Pancreas (tissue), 10 donors: ENCODE data around the gene ADGRB2. TPM values are rescaled to one million over a fixed set of nuclear protein-coding genes. Genes with fewer than 3 reads are reported as not detected.

Source experiments
- ATAC-seq, 4 donors: fragments of 200-7000 bp; cut with Tn5 transposase; one replicate each; pipeline versions ENCODE4 v1.8.0 to v1.9.1; 2020; ENCODE audit warnings: mild to moderate bottlenecking in 4 of 4, moderate library complexity in 4 of 4
- DNase-seq, 6 donors: peaks; one replicate each; pipeline ENCODE4 v3.0.0-alpha.2; 2020
- FAIRE-seq: peaks from 2 replicates; lab custom pipeline; 2012; peaks lifted over from hg19 to GRCh38; lab: Jason Lieb, UNC
- H3K27ac ChIP-seq, 4 donors: fragments of 200-600 bp; sonication (generic); 1 replicate in 3 of 4; 2 replicates in 1 of 4; pipeline versions ENCODE4 v1.5.0 to v1.8.0; 2020
- H3K27me3 ChIP-seq, 4 donors: fragments of 200-600 bp; one replicate each; pipeline ENCODE4 v1.8.0; 2021
- H3K36me3 ChIP-seq, 3 donors: fragments of 200-600 bp; sonication (generic) in 1 of 3; one replicate each; pipeline versions ENCODE4 v1.5.0 to v1.8.0; 2020 to 2021
- H3K4me1 ChIP-seq, 3 donors: fragments of 200-600 bp; one replicate each; pipeline ENCODE4 v1.8.0; 2021
- H3K4me3 ChIP-seq, 4 donors: fragments of 200-600 bp; sonication (generic) in 2 of 4; one replicate each; pipeline versions ENCODE4 v1.5.0 to v1.8.0; 2020 to 2021
- H3K9me3 ChIP-seq, 4 donors: fragments of 200-600 bp; one replicate each; pipeline ENCODE4 v1.8.0; 2021
- CTCF ChIP-seq, 4 donors: fragments of 200-600 bp; sonication (generic) in 3 of 4; IDR thresholded peaks; one replicate each; pipeline versions ENCODE4 v1.5.0 to v1.8.0; 2021; ENCODE audit warnings: antibody characterized with exemption in 4 of 4
- WGBS, 2 donors: extraction: QIAGEN DNeasy Blood & Tissue Kit; methylation state at CpG; one replicate each; pipeline ENCODE4 v1.1.7; 2013; 5-methylcytosine and 5-hydroxymethylcytosine counted together
- intact Hi-C, 3 donors: fragments of 100-400 bp; cut with DNase I; formaldehyde crosslinking; loops; one replicate each; pipeline versions ENCODE4 v1.11.1 to v1.14.2; 2022
- polyA plus RNA-seq, 2 donors: library from polyadenylated mRNA; stranded (reverse); fragments of 200-250 nt; gene quantifications; one replicate each; pipeline ENCODE4 v1.2.3, GENCODE V29; 2013
- total RNA-seq, 6 donors: library from RNA; stranded (reverse); fragmentation: NEBNext Ultra II Directional in 4 of 6; extraction: Animal tissue kit (Norgen Biotek cat#: 25700) in 4 of 6; gene quantifications; one replicate each; pipeline versions ENCODE4 v1.2.1 to v1.2.4, GENCODE V29; 2021 to 2023
- donor health status: healthy with polysubstance abuse.
- donor health status: DM: no; HTN: no; CAD: no; lungs with moderate emphysema.
- donor health status: DM: no; HTN: no; CAD: no.
- donor health status: control.
- donor health status: control.
- donor health status: Bipolar disorder and iron deficiency.
- donor health status: DM: yes; HTN: yes; CAD: no.
- donor health status: DM: no; HTN: no; CAD: no.
- donor health status: DM: no; HTN: no; CAD: no.
- donor health status: DM: yes; HTN: yes; CAD: no.

The ADGRB2 gene
- total and polyA plus RNA-seq, 8 donors: 0.12 to 1.3 (median 0.43) TPM

- FAIRE-seq (no peak), ATAC-seq (no peak), DNase-seq (peak in 3 of 6 donors; percentile 21 to 71 (median 45))
- no peaks in the 10 kb centered on the region for H3K9me3 ChIP-seq
- TF ChIP-seq CTCF (IDR thresholded peaks at IDR 0.05): no peak
- H3K27me3 ChIP-seq: no peaks in the 10 kb centered on the region
- H3K27ac ChIP-seq: no peak overlapping the region
- intact Hi-C loops: loop anchor here (5.0 to 10.0 kb wide), 2 partner anchors 128 to 226 kb away; no protein-coding TSS in a partner anchor
- no peaks in the 10 kb centered on the region for H3K36me3 ChIP-seq
- no peaks in the 10 kb centered on the region for H3K4me1 ChIP-seq
- 71 to 75% methylated on average over 11 of the region's 11 CpGs for WGBS, 2 donors
- no peak overlapping the region for H3K4me3 ChIP-seq
Measured at GRCh38 chr1:31790641-31791091, 26.5 kb upstream of the ADGRB2 start.

DNA sequence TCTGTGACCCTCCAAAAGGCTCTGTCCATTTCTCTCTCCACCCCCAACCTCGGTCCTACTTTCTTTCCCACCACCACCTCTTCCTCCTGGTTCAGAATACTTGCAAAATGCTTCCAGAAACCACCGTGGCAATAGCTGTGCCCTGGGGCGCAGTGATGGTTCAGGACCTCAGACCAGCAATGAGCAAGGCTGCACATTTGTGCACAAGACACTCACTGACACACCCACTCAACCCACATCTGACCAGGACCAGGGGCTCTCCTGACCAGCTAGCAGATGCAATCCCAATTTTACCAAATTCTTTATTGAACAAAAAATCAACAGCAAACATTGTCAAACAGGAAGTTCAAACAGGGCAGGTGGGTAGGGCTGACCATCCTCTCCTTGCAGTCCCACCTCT lies 26.0 kb upstream of the ADGRB2 start:
- TF ChIP-seq CTCF (IDR thresholded peaks at IDR 0.05): no peak
- DNase-seq (peak in 3 of 6 donors; percentile 4 to 30 (median 13)), FAIRE-seq (no peak), ATAC-seq (no peak)
- Histone ChIP-seq H3K9me3 (no peaks in the 10 kb centered on the region), H3K27me3 (no peaks in the 10 kb centered on the region), H3K4me1 (no peaks in the 10 kb centered on the region), H3K36me3 (no peaks in the 10 kb centered on the region), H3K4me3 (no peak overlapping the region), H3K27ac (no peak overlapping the region)
- intact Hi-C loops: loop anchor here (5.0 to 10.0 kb wide), 2 partner anchors 128 to 225 kb away; no protein-coding TSS in a partner anchor
- 65 to 71% methylated on average over 3 of the region's 3 CpGs for WGBS, 2 donors

- no peak for FAIRE-seq
- peak; percentile 51 to 73 (median 70) for TF ChIP-seq CTCF (IDR thresholded peaks at IDR 0.05)
- ATAC-seq: peak; percentile 88 to 96 (median 94)
- Histone ChIP-seq H3K9me3 (no peaks in the 10 kb centered on the region), H3K4me1 (no peaks in the 10 kb centered on the region), H3K27me3 (no peaks in the 10 kb centered on the region), H3K4me3 (peak overlapping the region; percentile 32 to 60 (median 42)), H3K36me3 (no peaks in the 10 kb centered on the region), H3K27ac (no peak overlapping the region)
- peak; percentile 89 to 99 (median 95) for DNase-seq
- WGBS, 2 donors: 13 to 17% methylated on average over 21 to 26 of the region's 26 CpGs
- intact Hi-C loops: loop anchor here (5.0 to 10.0 kb wide), 2 partner anchors 127 to 225 kb away; no protein-coding TSS in a partner anchor
Measured at GRCh38 chr1:31789259-31790065, 25.3 kb upstream of the ADGRB2 start.

GRCh38 chr1:31788825-31789256 lies 24.7 kb upstream of the ADGRB2 start:
- no peak for TF ChIP-seq CTCF (IDR thresholded peaks at IDR 0.05)
- intact Hi-C loops: no loop called here
- Histone ChIP-seq H3K4me1 (no peaks in the 10 kb centered on the region), H3K27me3 (no peaks in the 10 kb centered on the region), H3K36me3 (no peaks in the 10 kb centered on the region), H3K4me3 (peak overlapping the region; percentile 32 to 60 (median 42)), H3K27ac (peak overlapping the region in 3 of 4 donors; percentile 39 to 78 (median 59)), H3K9me3 (no peaks in the 10 kb centered on the region)
- DNase-seq (no peak), FAIRE-seq (no peak), ATAC-seq (peak; percentile 46 to 55 (median 54))
- 0 to 1% methylated on average over 20 to 22 of the region's 22 CpGs for WGBS, 2 donors
